ENCODE results near the gene MAP3K14. TPM values are rescaled to one million over a fixed set of nuclear protein-coding genes. Genes with fewer than 3 reads are reported as not detected.
A peak's percentile ranks its signal among the peaks of the same experiment; 100 is the strongest.

MAP3K14 gene
- total and polyA plus RNA-seq, 2 of the 4 experiments (the other 2 are of a cell fraction), result 4.1 to 21.7 TPM

- TF ChIP-seq CEBPB (IDR thresholded peaks at IDR 0.05; ENCODE audit: low read depth, low read length) (no peak), SMC3 (IDR thresholded peaks at IDR 0.05; ENCODE audit: low read depth, low read length) (no peak)
Measured at GRCh38 chr17:45292696-45293412, 24.0 kb downstream of the MAP3K14 start (continued).

- Histone ChIP-seq H2BK15ac (ENCODE audit: low read depth, low read length) (no peak overlapping the region), H3K36me3 (ENCODE audit: control insufficient read depth, insufficient read depth, low read length) (peaks cover 39% of the 10 kb centered on the region), H3K9ac (ENCODE audit: low read depth, low read length) (no peak overlapping the region), H4K8ac (ENCODE audit: low read depth in 2 of 2, low read length in 2 of 2) (no peak overlapping the region), H2BK20ac (ENCODE audit: low read depth, low read length) (no peak overlapping the region), H3K79me1 (ENCODE audit: low read depth in 1 of 2, low read length in 2 of 2) (peaks cover 35 to 73% of the 10 kb centered on the region in 2 experiments), H3K9me3 (ENCODE audit: control insufficient read depth, insufficient read depth, low read length) (no peaks in the 10 kb centered on the region), H2AK9ac (replicated peaks; ENCODE audit: low read depth, low read length, poor library complexity) (no peak overlapping the region), H2AK5ac (ENCODE audit: low read depth, low read length) (peak overlapping the region; percentile 14; the same call in 1 of the 2 replicates), H2BK120ac (ENCODE audit: low read depth, low read length) (no peak overlapping the region), H4K5ac (ENCODE audit: low read depth, low read length) (no peak overlapping the region), H3K9me1 (ENCODE audit: insufficient read depth, low read length) (peaks cover 43% of the 10 kb centered on the region), H2BK5ac (ENCODE audit: low read depth, low read length, poor library complexity, severe bottlenecking) (no peak overlapping the region), H3K23ac (ENCODE audit: low read depth, low read length) (0 out of 2 replicates have a peak overlapping the region, but pooled peaks have one; percentile 2), H3K18ac (ENCODE audit: low read depth, low read length) (no peak overlapping the region), H3K27ac (ENCODE audit: insufficient read depth, low read length) (no peak overlapping the region), H3K14ac (replicated peaks; ENCODE audit: low read depth, low read length) (no peak overlapping the region), H3K56ac (ENCODE audit: extremely low read depth, insufficient read depth, low read length) (no peak overlapping the region), H4K91ac (ENCODE audit: insufficient read depth, low read depth, low read length) (no peak overlapping the region), H3K27me3 (ENCODE audit: control insufficient read depth, insufficient read depth, low read length) (no peaks in the 10 kb centered on the region), H4K20me1 (ENCODE audit: insufficient read depth, low read length) (peaks cover 67% of the 10 kb centered on the region), H3K4me1 (ENCODE audit: control insufficient read depth, insufficient read depth, low read length) (peaks cover 37% of the 10 kb centered on the region), H3K4ac (ENCODE audit: low read depth, low read length) (no peak overlapping the region), H2AFZ (replicated peaks; ENCODE audit: low read length, poor library complexity) (no peak overlapping the region), H3K4me2 (ENCODE audit: low read depth, low read length) (no peak overlapping the region), H3K4me3 (ENCODE audit: insufficient read depth, low read depth, low read length) (no peak overlapping the region)
- no CpG with 5 or more reads among the region's 5 CpGs for WGBS, 2 experiments (ENCODE audit: extremely low coverage in 2 of 2, insufficient read length in 1 of 2)
- CTCF ChIA-PET, result no interaction called here
- no TSS peak for BruUV-seq (replicated peaks)
- dilution Hi-C loops (cut with HindIII; ENCODE audit: low sequenced_read_pairs, unreplicated experiment) (no loop called here), in situ Hi-C loops (cut with MboI; ENCODE audit: low sequenced_read_pairs) (no loop called here), intact Hi-C loops (cut with micrococcal nuclease) (loop anchor here (5.0 kb wide), 1 partner anchor 96 kb away; no protein-coding TSS in a partner anchor)
- no peak for DNase-seq
- ATAC-seq (ENCODE audit: low read depth), result no peak
- POLR2A ChIA-PET (ENCODE audit: unreplicated experiment), result no interaction called here
- TF ChIP-seq USF2 (IDR thresholded peaks at IDR 0.05; ENCODE audit: low read depth, low read length) (no peak), POLR2A (IDR thresholded peaks at IDR 0.05; ENCODE audit: low read depth, low read length) (no peak), CEBPB (IDR thresholded peaks at IDR 0.05; ENCODE audit: low read depth, low read length) (no peak), RCOR1 (IDR thresholded peaks at IDR 0.05; ENCODE audit: insufficient replicate concordance, low read length) (no peak), SMC3 (IDR thresholded peaks at IDR 0.05; ENCODE audit: low read depth, low read length) (no peak), MAZ (IDR thresholded peaks at IDR 0.05; ENCODE audit: borderline replicate concordance, low read depth, low read length) (no peak), RAD21 (IDR thresholded peaks at IDR 0.05; ENCODE audit: low read length) (no peak), RFX5 (IDR thresholded peaks at IDR 0.05; ENCODE audit: low read depth, low read length) (no peak), ELK1 (IDR thresholded peaks at IDR 0.05; ENCODE audit: borderline replicate concordance, low read depth, low read length) (no peak), CTCF (conservative IDR thresholded peaks at IDR 0.05; ENCODE audit: low read depth, low read length) (no peak), FOS (IDR thresholded peaks at IDR 0.05; ENCODE audit: low read depth, low read length) (no peak)
Measured at GRCh38 chr17:45291171-45291805, 25.5 kb downstream of the MAP3K14 start.
